Measurements from ENCODE around the gene DNAJC5. TPM values are rescaled to one million over a fixed set of nuclear protein-coding genes. Genes with fewer than 3 reads are reported as not detected.
A peak's percentile ranks its signal among the peaks of the same experiment; 100 is the strongest.

Gene DNAJC5
- total and polyA plus RNA-seq, 2 experiments from 2014 or later, result 7.1 to 33.5 TPM

GRCh38 chr20:63967330-63968135 lies 72.6 kb downstream of the DNAJC5 start:
- Mint-ChIP-seq H3K36me3 (ENCODE audit: low read depth) (peaks cover 10% of the 10 kb centered on the region; the same call in 2 of the 3 replicates), H3K4me1 (peaks cover 7% of the 10 kb centered on the region; the same call in 2 of the 3 replicates), H3K9me3 (no peaks in the 10 kb centered on the region), H3K27ac (no peak overlapping the region), H3K4me3 (no peak overlapping the region; the same call in 2 of the 3 replicates), H3K27me3 (ENCODE audit: insufficient read depth, low read depth, poor library complexity) (peaks cover 15% of the 10 kb centered on the region)
- DNase-seq (ENCODE audit: low spot score) (no peak), ATAC-seq (no peak)
- Histone ChIP-seq H3K4me1 (ENCODE audit: insufficient read depth) (peaks cover 8% of the 10 kb centered on the region), H2AFZ (no peak overlapping the region), H3K4me2 (no peak overlapping the region), H3K27me3 (ENCODE audit: insufficient read depth) (peaks cover 7% of the 10 kb centered on the region; the same call in 1 of the 2 replicates), H4K20me1 (replicated peaks; ENCODE audit: insufficient read depth) (no peaks in the 10 kb centered on the region), H3K36me3 (ENCODE audit: insufficient read depth) (no peaks in the 10 kb centered on the region), H3K4me3 (no peak overlapping the region), H3K79me2 (replicated peaks; ENCODE audit: insufficient read depth) (peaks cover 9% of the 10 kb centered on the region), H3F3A (replicated peaks; ENCODE audit: low read depth) (0 out of 2 replicates have a peak, but pooled peaks cover 2% of the 10 kb centered on the region), H3K27ac (ENCODE audit: low read depth) (no peak overlapping the region), H3K9me2 (ENCODE audit: insufficient read depth) (no peaks in the 10 kb centered on the region)
- TF ChIP-seq NANOG (IDR thresholded peaks at IDR 0.05; ENCODE audit: borderline replicate concordance), result no peak

- Histone ChIP-seq H3K27ac (ENCODE audit: low read depth) (no peak overlapping the region), H3K36me3 (ENCODE audit: insufficient read depth) (no peaks in the 10 kb centered on the region), H2AFZ (no peak overlapping the region), H4K20me1 (replicated peaks; ENCODE audit: insufficient read depth) (no peaks in the 10 kb centered on the region), H3F3A (replicated peaks; ENCODE audit: low read depth) (0 out of 2 replicates have a peak, but pooled peaks cover 6% of the 10 kb centered on the region), H3K79me2 (replicated peaks; ENCODE audit: insufficient read depth) (peaks cover 9% of the 10 kb centered on the region), H3K4me1 (ENCODE audit: insufficient read depth) (peaks cover 8% of the 10 kb centered on the region), H3K4me3 (peak overlapping the region; percentile 78), H3K27me3 (ENCODE audit: insufficient read depth) (peaks cover 7% of the 10 kb centered on the region; the same call in 1 of the 2 replicates), H3K9me2 (ENCODE audit: insufficient read depth) (no peaks in the 10 kb centered on the region), H3K4me2 (peak overlapping the region; percentile 90)
- peak overlapping the region; percentile 84 for H3K4me3 Mint-ChIP-seq
- H3K27me3 Mint-ChIP-seq (ENCODE audit: insufficient read depth, low read depth, poor library complexity), result peaks cover 15% of the 10 kb centered on the region
- DNase-seq (ENCODE audit: low spot score) (no peak), ATAC-seq (no peak)
- peaks cover 11% of the 10 kb centered on the region for H3K4me1 Mint-ChIP-seq
- H3K9me3 Mint-ChIP-seq, result no peaks in the 10 kb centered on the region; the same call in 2 of the 3 replicates
- TF ChIP-seq, protein P1, sequence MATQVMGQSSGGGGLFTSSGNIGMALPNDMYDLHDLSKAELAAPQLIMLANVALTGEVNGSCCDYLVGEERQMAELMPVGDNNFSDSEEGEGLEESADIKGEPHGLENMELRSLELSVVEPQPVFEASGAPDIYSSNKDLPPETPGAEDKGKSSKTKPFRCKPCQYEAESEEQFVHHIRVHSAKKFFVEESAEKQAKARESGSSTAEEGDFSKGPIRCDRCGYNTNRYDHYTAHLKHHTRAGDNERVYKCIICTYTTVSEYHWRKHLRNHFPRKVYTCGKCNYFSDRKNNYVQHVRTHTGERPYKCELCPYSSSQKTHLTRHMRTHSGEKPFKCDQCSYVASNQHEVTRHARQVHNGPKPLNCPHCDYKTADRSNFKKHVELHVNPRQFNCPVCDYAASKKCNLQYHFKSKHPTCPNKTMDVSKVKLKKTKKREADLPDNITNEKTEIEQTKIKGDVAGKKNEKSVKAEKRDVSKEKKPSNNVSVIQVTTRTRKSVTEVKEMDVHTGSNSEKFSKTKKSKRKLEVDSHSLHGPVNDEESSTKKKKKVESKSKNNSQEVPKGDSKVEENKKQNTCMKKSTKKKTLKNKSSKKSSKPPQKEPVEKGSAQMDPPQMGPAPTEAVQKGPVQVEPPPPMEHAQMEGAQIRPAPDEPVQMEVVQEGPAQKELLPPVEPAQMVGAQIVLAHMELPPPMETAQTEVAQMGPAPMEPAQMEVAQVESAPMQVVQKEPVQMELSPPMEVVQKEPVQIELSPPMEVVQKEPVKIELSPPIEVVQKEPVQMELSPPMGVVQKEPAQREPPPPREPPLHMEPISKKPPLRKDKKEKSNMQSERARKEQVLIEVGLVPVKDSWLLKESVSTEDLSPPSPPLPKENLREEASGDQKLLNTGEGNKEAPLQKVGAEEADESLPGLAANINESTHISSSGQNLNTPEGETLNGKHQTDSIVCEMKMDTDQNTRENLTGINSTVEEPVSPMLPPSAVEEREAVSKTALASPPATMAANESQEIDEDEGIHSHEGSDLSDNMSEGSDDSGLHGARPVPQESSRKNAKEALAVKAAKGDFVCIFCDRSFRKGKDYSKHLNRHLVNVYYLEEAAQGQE (IDR thresholded peaks at IDR 0.05; ENCODE audit: unreplicated experiment), result no peak
- TF ChIP-seq CREB1 (CRISPR knock-in tag; IDR thresholded peaks at IDR 0.05; ENCODE audit: low read depth), result no peak
- H3K36me3 Mint-ChIP-seq (ENCODE audit: low read depth), result peaks cover 6% of the 10 kb centered on the region; the same call in 2 of the 3 replicates
- no peak overlapping the region for H3K27ac Mint-ChIP-seq
Measured at GRCh38 chr20:63968136-63968927, 73.4 kb downstream of the DNAJC5 start.
